Esophagus squamous epithelium (tissue), 4 donors: ENCODE data around the gene TMEM140.

Experiments used
- POLR2A ChIP-seq, 4 donors: fragments of 450-650 bp; IDR thresholded peaks; one replicate each; pipeline ENCODE4 v1.6.1; 2017; ENCODE audit warnings: antibody characterized with exemption in 4 of 4, mild to moderate bottlenecking in 4 of 4, moderate library complexity in 3 of 4
- TF ChIP-seq, protein P1 (sequence below), 6 experiments: fragments of 450-650 bp in 4 of 6; fragments of 200-600 bp in 2 of 6; sonication (generic) in 2 of 6; IDR thresholded peaks; one replicate each; pipeline ENCODE4 v1.5.1; 2016 to 2019; ENCODE audit warnings: antibody characterized with exemption in 6 of 6, mild to moderate bottlenecking in 4 of 6, moderate library complexity in 4 of 6

- no peak for TF ChIP-seq POLR2A (IDR thresholded peaks at IDR 0.05)
- TF ChIP-seq, protein P1, sequence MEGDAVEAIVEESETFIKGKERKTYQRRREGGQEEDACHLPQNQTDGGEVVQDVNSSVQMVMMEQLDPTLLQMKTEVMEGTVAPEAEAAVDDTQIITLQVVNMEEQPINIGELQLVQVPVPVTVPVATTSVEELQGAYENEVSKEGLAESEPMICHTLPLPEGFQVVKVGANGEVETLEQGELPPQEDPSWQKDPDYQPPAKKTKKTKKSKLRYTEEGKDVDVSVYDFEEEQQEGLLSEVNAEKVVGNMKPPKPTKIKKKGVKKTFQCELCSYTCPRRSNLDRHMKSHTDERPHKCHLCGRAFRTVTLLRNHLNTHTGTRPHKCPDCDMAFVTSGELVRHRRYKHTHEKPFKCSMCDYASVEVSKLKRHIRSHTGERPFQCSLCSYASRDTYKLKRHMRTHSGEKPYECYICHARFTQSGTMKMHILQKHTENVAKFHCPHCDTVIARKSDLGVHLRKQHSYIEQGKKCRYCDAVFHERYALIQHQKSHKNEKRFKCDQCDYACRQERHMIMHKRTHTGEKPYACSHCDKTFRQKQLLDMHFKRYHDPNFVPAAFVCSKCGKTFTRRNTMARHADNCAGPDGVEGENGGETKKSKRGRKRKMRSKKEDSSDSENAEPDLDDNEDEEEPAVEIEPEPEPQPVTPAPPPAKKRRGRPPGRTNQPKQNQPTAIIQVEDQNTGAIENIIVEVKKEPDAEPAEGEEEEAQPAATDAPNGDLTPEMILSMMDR (IDR thresholded peaks at IDR 0.05): no peak
Observed at GRCh38 chr7:135204341-135204749, 56.5 kb downstream of the TMEM140 start.
